Esophagus muscularis mucosa (tissue), 4 donors: ENCODE data around the gene PLAAT3. TPM values are rescaled to one million over a fixed set of nuclear protein-coding genes. Genes with fewer than 3 reads are reported as not detected.

ENCODE experiments used
- DNase-seq: peaks from one replicate; pipeline ENCODE4 v3.0.0-alpha.2; 2017; ENCODE audit errors: extremely low spot score
- H3K27ac ChIP-seq, 4 donors: fragments of 200-600 bp; sonication (generic); replicated peaks in 1 of 4; 1 replicate in 3 of 4; 2 replicates in 1 of 4; pipeline ENCODE4 v1.5.1; 2016 to 2019; ENCODE audit warnings: mild to moderate bottlenecking in 1 of 4
- H3K27me3 ChIP-seq, 4 donors: fragments of 200-600 bp; sonication (generic); one replicate each; pipeline versions ENCODE4 v1.5.1 to v1.6.0; 2016 to 2019
- H3K36me3 ChIP-seq, 4 donors: fragments of 200-600 bp; sonication (generic); one replicate each; pipeline ENCODE4 v1.5.1; 2016 to 2019
- H3K4me1 ChIP-seq, 4 donors: fragments of 200-600 bp; sonication (generic); one replicate each; pipeline ENCODE4 v1.5.1; 2016 to 2019
- H3K4me3 ChIP-seq, 4 donors: fragments of 200-600 bp; sonication (generic); 1 replicate in 2 of 4; 2 replicates in 2 of 4; pipeline ENCODE4 v1.5.1; 2016 to 2019; ENCODE audit warnings: mild to moderate bottlenecking in 4 of 4, moderate library complexity in 1 of 4
- H3K9me3 ChIP-seq, 4 donors: fragments of 200-600 bp; sonication (generic); 1 replicate in 3 of 4; 2 replicates in 1 of 4; pipeline ENCODE4 v1.5.1; 2016 to 2019
- EP300 ChIP-seq: sonication (generic); formaldehyde crosslinking; IDR thresholded peaks from one replicate; pipeline ENCODE4 v1.6.1; 2017; ENCODE audit warnings: antibody characterized with exemption
- POLR2A ChIP-seq: fragments of 450-650 bp; IDR thresholded peaks from one replicate; pipeline ENCODE4 v1.6.1; 2017; ENCODE audit warnings: antibody characterized with exemption, moderate library complexity, mild to moderate bottlenecking, low read depth
- POLR2AphosphoS5 ChIP-seq, 2 donors: sonication (generic); formaldehyde crosslinking; IDR thresholded peaks; one replicate each; pipeline ENCODE4 v1.6.1; 2017; ENCODE audit warnings: antibody characterized with exemption in 2 of 2
- WGBS: methylation state at CpG from one replicate; pipeline ENCODE4 v1.1.5; 2018; 5-methylcytosine and 5-hydroxymethylcytosine counted together
- intact Hi-C: fragments of 100-400 bp; cut with DNase I; formaldehyde crosslinking; loops from one replicate; pipeline ENCODE4 v1.15.1; 2023
- total RNA-seq, 4 donors: library from RNA; depleted of rRNA; stranded (reverse); fragments of >200 nt; gene quantifications; one replicate each; pipeline versions ENCODE4 v1.1.0 to v1.2.1, GENCODE V29; 2016
- TF ChIP-seq, protein P1 (sequence below), 3 experiments: fragments of 200-600 bp in 2 of 3; fragments of 450-650 bp in 1 of 3; sonication (generic) in 2 of 3; IDR thresholded peaks; one replicate each; pipeline ENCODE4 v1.5.1; 2017 to 2019; ENCODE audit warnings: antibody characterized with exemption in 3 of 3, mild to moderate bottlenecking in 2 of 3, moderate library complexity in 1 of 3

The PLAAT3 gene
- total RNA-seq, 4 donors from 2014 or later = 40.3 to 74.8 (median 54.4) TPM

DNA sequence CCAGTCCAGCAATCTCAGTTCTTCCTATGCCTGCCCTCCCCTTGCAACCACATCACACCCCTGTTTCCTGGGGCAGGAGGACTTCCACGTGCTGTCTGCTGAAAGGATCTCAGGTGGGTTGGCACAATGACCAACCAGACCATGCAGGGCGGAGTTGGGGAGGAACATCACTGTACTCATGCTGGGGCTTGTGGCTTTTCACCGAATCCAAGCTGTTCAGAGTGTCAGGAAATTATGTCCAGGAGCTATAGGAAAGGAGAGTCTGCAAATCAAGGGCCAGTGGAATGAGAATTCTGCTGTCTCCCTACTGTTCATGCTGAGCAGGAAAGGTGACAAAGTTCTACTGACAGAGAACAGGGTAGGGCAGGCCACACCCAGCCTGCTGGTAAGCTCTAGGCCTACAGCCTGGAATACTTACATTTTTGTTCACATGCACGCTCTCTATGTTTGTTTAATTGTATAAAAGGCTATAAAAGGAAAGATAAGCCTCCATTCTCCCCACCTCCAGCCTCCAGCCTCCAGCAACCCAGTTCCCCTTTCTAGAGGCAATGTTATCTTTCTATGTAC lies 49.4 kb downstream of the PLAAT3 start:
- no peak overlapping the region for H3K27ac ChIP-seq
- H3K4me3 ChIP-seq = no peak overlapping the region
- H3K36me3 ChIP-seq = no peaks in the 10 kb centered on the region
- no peaks in the 10 kb centered on the region for H3K27me3 ChIP-seq
- no peak for DNase-seq
- intact Hi-C loops = no loop called here
- peaks cover 11 to 15% (median 13%) of the 10 kb centered on the region in 4 donors for H3K4me1 ChIP-seq
- no peaks in the 10 kb centered on the region for H3K9me3 ChIP-seq
- TF ChIP-seq POLR2AphosphoS5 (IDR thresholded peaks at IDR 0.05) (no peak), POLR2A (no peak), EP300 (no peak)
- TF ChIP-seq, protein P1, sequence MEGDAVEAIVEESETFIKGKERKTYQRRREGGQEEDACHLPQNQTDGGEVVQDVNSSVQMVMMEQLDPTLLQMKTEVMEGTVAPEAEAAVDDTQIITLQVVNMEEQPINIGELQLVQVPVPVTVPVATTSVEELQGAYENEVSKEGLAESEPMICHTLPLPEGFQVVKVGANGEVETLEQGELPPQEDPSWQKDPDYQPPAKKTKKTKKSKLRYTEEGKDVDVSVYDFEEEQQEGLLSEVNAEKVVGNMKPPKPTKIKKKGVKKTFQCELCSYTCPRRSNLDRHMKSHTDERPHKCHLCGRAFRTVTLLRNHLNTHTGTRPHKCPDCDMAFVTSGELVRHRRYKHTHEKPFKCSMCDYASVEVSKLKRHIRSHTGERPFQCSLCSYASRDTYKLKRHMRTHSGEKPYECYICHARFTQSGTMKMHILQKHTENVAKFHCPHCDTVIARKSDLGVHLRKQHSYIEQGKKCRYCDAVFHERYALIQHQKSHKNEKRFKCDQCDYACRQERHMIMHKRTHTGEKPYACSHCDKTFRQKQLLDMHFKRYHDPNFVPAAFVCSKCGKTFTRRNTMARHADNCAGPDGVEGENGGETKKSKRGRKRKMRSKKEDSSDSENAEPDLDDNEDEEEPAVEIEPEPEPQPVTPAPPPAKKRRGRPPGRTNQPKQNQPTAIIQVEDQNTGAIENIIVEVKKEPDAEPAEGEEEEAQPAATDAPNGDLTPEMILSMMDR (IDR thresholded peaks at IDR 0.05) = no peak
- WGBS = 84% methylated on average over 3 of the region's 4 CpGs

DNA sequence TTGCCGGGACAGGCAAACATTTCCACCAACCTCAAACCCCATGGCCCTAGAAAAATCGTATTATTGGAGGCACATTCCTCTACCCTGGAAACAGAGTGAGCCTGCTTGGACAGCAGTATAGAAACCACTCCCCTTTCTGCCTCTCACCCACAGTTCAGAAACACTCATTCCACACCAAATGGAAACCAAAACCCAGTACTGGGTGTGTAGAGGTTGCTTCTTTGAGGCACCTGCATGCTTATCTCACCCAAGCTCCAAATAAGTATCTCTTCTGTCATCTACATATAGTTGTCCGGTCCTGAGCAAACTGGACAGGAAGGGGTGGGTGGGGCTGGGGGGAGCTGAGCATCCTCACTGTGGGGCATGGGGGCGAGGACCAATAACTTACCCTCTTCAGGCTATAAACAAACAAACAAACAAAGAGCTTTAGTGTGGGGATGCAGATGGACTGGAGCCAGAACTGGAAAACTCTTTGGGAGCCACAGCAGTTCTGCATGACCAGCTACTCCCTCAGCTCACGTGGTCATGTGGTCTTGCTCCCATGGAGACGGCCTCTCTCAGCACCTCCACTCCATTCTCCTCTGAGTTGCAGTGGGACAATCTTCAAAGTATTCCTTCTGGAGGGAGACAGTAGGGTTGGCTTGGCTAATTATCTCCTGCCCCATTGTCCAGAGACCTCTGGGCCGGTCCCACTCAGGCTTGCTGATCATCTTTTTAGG lies 50.0 kb downstream of the PLAAT3 start:
- WGBS = 86% methylated on average over 7 of the region's 7 CpGs
- H3K9me3 ChIP-seq = no peaks in the 10 kb centered on the region
- H3K4me3 ChIP-seq = no peak overlapping the region
- intact Hi-C loops = no loop called here
- no peaks in the 10 kb centered on the region for H3K36me3 ChIP-seq
- no peak for DNase-seq
- no peaks in the 10 kb centered on the region for H3K27me3 ChIP-seq
- no peak overlapping the region for H3K27ac ChIP-seq
- H3K4me1 ChIP-seq = peaks cover 11 to 15% (median 13%) of the 10 kb centered on the region in 4 donors
- no peak for TF ChIP-seq EP300
- TF ChIP-seq, protein P1 (IDR thresholded peaks at IDR 0.05) = no peak

DNA sequence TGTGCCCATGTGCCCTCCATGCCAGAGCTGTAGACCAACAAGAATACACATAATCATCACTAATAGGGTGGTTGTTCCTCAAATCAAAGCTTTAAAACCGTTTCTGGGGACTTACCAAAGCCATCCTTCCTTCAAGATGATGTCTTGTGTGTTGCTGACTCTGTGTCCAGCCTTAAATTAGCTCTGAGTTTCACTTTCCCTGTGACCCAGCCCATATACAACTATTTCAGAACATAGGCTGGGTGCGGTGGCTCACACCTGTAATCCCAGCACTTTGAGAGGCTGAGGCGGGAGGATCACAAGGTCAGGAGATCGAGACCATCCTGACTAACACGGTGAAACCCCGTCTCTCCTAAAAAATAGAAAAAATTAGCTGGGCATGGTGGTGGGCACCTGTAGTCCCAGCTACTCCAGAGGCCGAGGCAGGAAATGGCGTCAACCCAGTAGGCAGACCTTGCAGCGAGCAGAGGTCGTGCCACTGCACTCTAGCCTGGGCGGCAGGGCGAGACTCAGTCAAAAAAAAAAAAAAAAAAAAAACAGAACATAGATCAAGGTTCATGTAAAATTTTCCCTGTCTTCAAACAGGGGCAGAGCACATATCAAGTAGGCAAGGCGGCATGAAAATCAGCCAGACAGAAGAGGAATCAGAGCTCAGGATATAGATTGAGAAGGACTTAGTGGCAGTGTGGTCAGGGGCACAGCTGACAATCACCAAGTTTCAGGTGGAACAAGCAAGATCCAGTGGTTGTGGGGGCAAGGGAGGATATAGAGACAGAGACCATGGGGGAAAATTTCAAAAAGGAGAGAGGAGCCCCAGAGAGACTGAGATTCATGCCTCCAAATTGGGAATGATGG lies 50.8 kb downstream of the PLAAT3 start, which contains the start of gene PLAAT2:
Gene PLAAT2, minus strand, starts transcription at position 179 of the 855 bp plus-strand sequence. Its CDS starts 55 bp downstream, at position 124.
- no peak for DNase-seq
- TF ChIP-seq POLR2AphosphoS5 (IDR thresholded peaks at IDR 0.05) (no peak), POLR2A (no peak), EP300 (no peak)
- TF ChIP-seq, protein P1 (IDR thresholded peaks at IDR 0.05) = no peak
- WGBS = 95% methylated on average over 13 of the region's 13 CpGs
- H3K27me3 ChIP-seq = no peaks in the 10 kb centered on the region
- no peak within 1 kb of the TSS for H3K27ac ChIP-seq
- intact Hi-C loops = no loop called here
- H3K4me3 ChIP-seq = no peak within 1 kb of the TSS
- H3K4me1 ChIP-seq = peaks cover 11 to 15% (median 13%) of the 10 kb centered on the region in 4 donors
- H3K9me3 ChIP-seq = no peaks in the 10 kb centered on the region
- H3K36me3 ChIP-seq = no peaks in the 10 kb centered on the region

DNA sequence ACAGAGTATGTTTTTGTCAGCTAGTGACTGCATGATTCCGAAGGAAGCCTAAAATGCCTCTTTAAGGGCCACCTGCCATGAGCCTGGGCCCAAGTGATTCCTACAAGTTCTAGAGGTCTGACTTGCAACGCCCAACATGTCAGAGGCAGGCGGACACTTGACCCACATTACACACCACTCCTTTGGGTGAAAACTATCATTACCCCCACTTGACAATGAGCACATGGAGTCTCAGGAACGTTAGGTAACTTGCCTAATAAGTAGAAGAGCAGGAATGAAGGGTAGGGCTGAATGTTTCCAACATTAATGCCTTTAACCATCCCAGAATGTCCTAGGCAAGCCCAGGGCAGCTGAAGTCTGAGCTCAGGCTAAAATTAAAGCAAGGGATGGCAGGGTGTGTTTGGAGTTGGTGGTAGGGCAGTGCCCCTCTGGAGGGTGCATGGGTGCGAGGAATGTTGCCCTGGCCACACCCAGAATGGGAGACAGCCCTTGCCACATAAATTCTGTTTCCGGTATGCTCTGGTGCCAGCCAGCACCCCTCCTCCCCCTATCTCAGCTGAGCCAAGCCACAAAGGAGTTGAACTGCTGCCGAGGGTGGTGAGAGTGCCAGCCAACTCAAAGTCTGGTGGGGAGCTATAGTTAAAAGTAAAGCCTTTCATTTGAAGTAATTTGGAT lies 53.6 kb downstream of the PLAAT3 start:
- DNase-seq = peak; percentile 34
- intact Hi-C loops = no loop called here
- H3K4me1 ChIP-seq = peaks cover 0 to 3% (median 0%) of the 10 kb centered on the region in 4 donors
- TF ChIP-seq POLR2A = no peak
- no peak for TF ChIP-seq EP300
- TF ChIP-seq, protein P1 (IDR thresholded peaks at IDR 0.05) = no peak
- no peak for TF ChIP-seq POLR2AphosphoS5 (IDR thresholded peaks at IDR 0.05)
- WGBS = 80% methylated on average over 7 of the region's 7 CpGs
- no peak overlapping the region for H3K4me3 ChIP-seq
- no peak overlapping the region for H3K27ac ChIP-seq
- no peaks in the 10 kb centered on the region for H3K27me3 ChIP-seq
- no peaks in the 10 kb centered on the region for H3K9me3 ChIP-seq
- H3K36me3 ChIP-seq = no peaks in the 10 kb centered on the region
